Heart right ventricle (tissue), 16 donors: ENCODE results near the gene PHOSPHO1. TPM values are rescaled to one million over a fixed set of nuclear protein-coding genes. Genes with fewer than 3 reads are reported as not detected.

ENCODE experiments used
- ATAC-seq, 8 donors: fragments of 200-7000 bp; cut with Tn5 transposase; one replicate each; pipeline ENCODE4 v1.9.1; 2020; ENCODE audit warnings: mild to moderate bottlenecking in 8 of 8, moderate library complexity in 8 of 8, moderate number of reproducible peaks in 1 of 8
- DNase-seq, 2 donors: peaks; one replicate each; pipeline ENCODE4 v3.0.0-alpha.2; 2020
- H3K27ac ChIP-seq, 10 donors: fragments of 200-600 bp; sonication (generic) in 2 of 10; one replicate each; pipeline versions ENCODE4 v1.5.0 to v1.8.0; 2020 to 2022; ENCODE audit warnings: mild to moderate bottlenecking in 3 of 10
- H3K27me3 ChIP-seq, 7 donors: fragments of 200-600 bp; one replicate each; pipeline ENCODE4 v1.8.0; 2021 to 2022; ENCODE audit warnings: mild to moderate bottlenecking in 2 of 7
- H3K36me3 ChIP-seq, 9 donors: fragments of 200-600 bp; sonication (generic) in 1 of 9; one replicate each; pipeline versions ENCODE4 v1.5.0 to v1.8.0; 2020 to 2022; ENCODE audit warnings: mild to moderate bottlenecking in 2 of 9
- H3K4me1 ChIP-seq, 9 donors: fragments of 200-600 bp; sonication (generic) in 1 of 9; one replicate each; pipeline versions ENCODE4 v1.5.0 to v1.8.0; 2020 to 2022; ENCODE audit warnings: mild to moderate bottlenecking in 4 of 9
- H3K4me3 ChIP-seq, 10 donors: fragments of 200-600 bp; sonication (generic) in 2 of 10; one replicate each; pipeline versions ENCODE4 v1.5.0 to v1.8.0; 2020 to 2022; ENCODE audit warnings: mild to moderate bottlenecking in 7 of 10, moderate library complexity in 2 of 10
- H3K9me3 ChIP-seq, 11 donors: fragments of 200-600 bp in 10 of 11; sonication (generic) in 2 of 11; one replicate each; pipeline versions ENCODE4 v1.5.0 to v1.8.0; 2013 to 2022; ENCODE audit warnings: mild to moderate bottlenecking in 2 of 11, control low read depth in 1 of 11, moderate library complexity in 1 of 11
- CTCF ChIP-seq, 9 donors: fragments of 200-600 bp; sonication (generic) in 2 of 9; IDR thresholded peaks; one replicate each; pipeline versions ENCODE4 v1.5.0 to v1.8.0; 2021 to 2022; ENCODE audit warnings: antibody characterized with exemption in 9 of 9, mild to moderate bottlenecking in 5 of 9, moderate library complexity in 1 of 9
- WGBS, 2 donors: extraction: QIAGEN DNeasy Blood & Tissue Kit; methylation state at CpG; one replicate each; pipeline ENCODE4 v1.1.7; 2013; ENCODE audit warnings: inconsistent platforms in 1 of 2; 5-methylcytosine and 5-hydroxymethylcytosine counted together
- intact Hi-C, 10 donors: fragments of 100-400 bp; cut with DNase I; formaldehyde crosslinking; loops; one replicate each; pipeline versions ENCODE4 v1.11.1 to v1.14.2; 2022
- polyA plus RNA-seq, 2 donors: library from polyadenylated mRNA; stranded (reverse); fragments of 200-250 nt; gene quantifications; one replicate each; pipeline ENCODE4 v1.2.3, GENCODE V29; 2013
- total RNA-seq, 10 donors: library from RNA; stranded (reverse); fragmentation: NEBNext Ultra II Directional in 3 of 10; extraction: Animal tissue kit (Norgen Biotek cat#: 25700) in 3 of 10; gene quantifications; one replicate each; pipeline versions ENCODE4 v1.2.1 to v1.2.4, GENCODE V29; 2021 to 2023
- donor health status: Arrhythmogenic right ventricular cardiomyopathy.
- donor health status: ischemic (EF 13 %, LVEDD 7.1; RV severe dilation, severe dysfunction).
- donor health status: healthy with polysubstance abuse.
- donor health status: DM: no; HTN: yes; CAD: no.
- donor health status: DM: no; HTN: no; CAD: no.
- donor health status: ischemic (EF 25% LVEDD 6.9; RV normal size, moderate dysfunction).
- donor health status: ischemic (EF 25% LVEDD 5.7; RV mildly dilated, moderate dysfunction).
- donor health status: healthy.
- donor health status: DM: yes; HTN: yes; CAD: no.
- donor health status: Ischemic cardiomyopathy.
- donor health status: ischemic (EF 35%, LVEDD 5.7; RV mildly dilated, moderate dysfunction).
- donor health status: nonischemic (EF 11% LVEDD 7.7; RV severe dilation, severe dysfunction).
- donor health status: DM: yes; HTN: yes; CAD: no.
- donor health status: PGD.
- donor health status: ischemic (EF 29% LVEDD 5.4; RV normal size, mild dysfunction).
- donor health status: nonischemic (EF 23%, LVEDD 6.1; RV moderate dilation, normal function).

Gene PHOSPHO1
- total and polyA plus RNA-seq, 12 donors: 0.14 to 1.9 (median 0.52) TPM

GRCh38 chr17:49229076-49229804 is 1.3 kb downstream of the PHOSPHO1 start:
- Histone ChIP-seq H3K4me3 (peak overlapping the region in 5 of 10 donors; percentile 61 to 75 (median 68)), H3K27me3 (peaks cover 0 to 46% (median 20%) of the 10 kb centered on the region in 7 donors), H3K36me3 (no peaks in the 10 kb centered on the region), H3K4me1 (peaks cover 2 to 40% (median 23%) of the 10 kb centered on the region in 9 donors), H3K27ac (no peak overlapping the region), H3K9me3 (no peaks in the 10 kb centered on the region)
- TF ChIP-seq CTCF (IDR thresholded peaks at IDR 0.05): no peak
- 65 to 69% methylated on average over 6 of the region's 6 CpGs for WGBS, 2 donors
- no peak for DNase-seq
- intact Hi-C loops: loop anchor here in 8 of 10 donors (2.0 to 10.0 kb wide), 7 partner anchors 37 to 166 kb away; no protein-coding TSS in a partner anchor
- no peak for ATAC-seq

GRCh38 chr17:49227436-49228261 is 2.9 kb downstream of the PHOSPHO1 start:
- intact Hi-C loops: loop anchor here in 9 of 10 donors (2.0 to 10.0 kb wide), 9 partner anchors 35 to 167 kb away; no protein-coding TSS in a partner anchor
- H3K27ac ChIP-seq: no peak overlapping the region
- 22 to 27% methylated on average over 5 of the region's 5 CpGs for WGBS, 2 donors
- peak; percentile 76 to 91 (median 84) for TF ChIP-seq CTCF (IDR thresholded peaks at IDR 0.05)
- ATAC-seq: peak; percentile 24 to 51 (median 46)
- peaks cover 0 to 60% (median 35%) of the 10 kb centered on the region in 7 donors for H3K27me3 ChIP-seq
- H3K4me3 ChIP-seq: no peak overlapping the region
- H3K36me3 ChIP-seq: peaks cover 0 to 4% (median 0%) of the 10 kb centered on the region in 9 donors
- peak; percentile 74 to 77 for DNase-seq
- H3K9me3 ChIP-seq: no peaks in the 10 kb centered on the region
- H3K4me1 ChIP-seq: peaks cover 2 to 55% (median 36%) of the 10 kb centered on the region in 9 donors

- Histone ChIP-seq H3K27me3 (peaks cover 0 to 64% (median 39%) of the 10 kb centered on the region in 7 donors), H3K27ac (no peak overlapping the region), H3K9me3 (no peaks in the 10 kb centered on the region), H3K4me3 (no peak overlapping the region), H3K4me1 (peaks cover 2 to 55% (median 36%) of the 10 kb centered on the region in 9 donors), H3K36me3 (peaks cover 0 to 10% (median 0%) of the 10 kb centered on the region in 9 donors)
- 72 to 78% methylated on average over 3 of the region's 3 CpGs for WGBS, 2 donors
- intact Hi-C loops: loop anchor here in 9 of 10 donors (2.0 to 10.0 kb wide), 8 partner anchors 34 to 168 kb away; no protein-coding TSS in a partner anchor
- no peak for TF ChIP-seq CTCF (IDR thresholded peaks at IDR 0.05)
- DNase-seq (no peak), ATAC-seq (no peak)
Measured at GRCh38 chr17:49226771-49227435, 3.7 kb downstream of the PHOSPHO1 start.
